ENCODE results near the gene KRTAP3-1. TPM values are rescaled to one million over a fixed set of nuclear protein-coding genes. Genes with fewer than 3 reads are reported as not detected.

KRTAP3-1 gene
- total and polyA plus RNA-seq, 9 of the 15 experiments (the other 6 are each of a cell fraction or from before 2014, with no cell fraction given) = not detected

- intact Hi-C loops (cut with micrococcal nuclease) = no loop called here
- in situ Hi-C loops (cut with MboI) = no loop called here
Observed at GRCh38 chr17:41009301-41009760, 403 bp upstream of the KRTAP3-1 start.

More at GRCh38 chr17:41009301-41009760, 403 bp upstream of the KRTAP3-1 start:
- Histone ChIP-seq H3K4me2 (ENCODE audit: insufficient read depth, low read length) (no peak overlapping the region), H3K9ac (ENCODE audit: insufficient read depth in 1 of 2, low read depth in 2 of 2, low read length in 2 of 2) (no peak overlapping the region), H2AFZ (ENCODE audit: low read depth, low read length) (no peak overlapping the region), H3K4me3 (no peak overlapping the region), H3K9me3 (replicated peaks; ENCODE audit: control insufficient read depth, insufficient read depth, low read depth, low read length) (no peaks in the 10 kb centered on the region), H3K79me2 (ENCODE audit: control insufficient read depth, insufficient read depth, low read length) (no peaks in the 10 kb centered on the region), H3K4me1 (replicated peaks in 1 of 2; ENCODE audit: control insufficient read depth in 2 of 2, insufficient read depth in 2 of 2, low read length in 2 of 2) (no peaks in the 10 kb centered on the region; a peak in 1 of 5 replicates), H3K9me1 (ENCODE audit: control insufficient read depth, insufficient read depth, low read length) (no peaks in the 10 kb centered on the region), H3K27me3 (ENCODE audit: control insufficient read depth in 2 of 2, insufficient read depth in 2 of 2, low read length in 2 of 2) (peaks cover 0 to 8% of the 10 kb centered on the region in 2 experiments; a peak in 3 of 5 replicates), H4K20me1 (replicated peaks; ENCODE audit: control insufficient read depth, insufficient read depth, low read length) (no peaks in the 10 kb centered on the region), H3K36me3 (ENCODE audit: control insufficient read depth, insufficient read depth, low read length) (no peaks in the 10 kb centered on the region), H3K27ac (ENCODE audit: extremely low read depth, low read depth, low read length) (no peak overlapping the region)
- ATAC-seq (no peak), FAIRE-seq (no peak), DNase-seq (ENCODE audit: extremely low read depth in 1 of 4, low spot score in 3 of 4) (no peak)
- TF ChIP-seq BACH1 (tag; IDR thresholded peaks at IDR 0.05) (no peak), PURB (CRISPR knock-in tag; IDR thresholded peaks at IDR 0.05; ENCODE audit: low read depth) (no peak), E2F4 (CRISPR knock-in tag; IDR thresholded peaks at IDR 0.05; ENCODE audit: low read depth) (no peak), FOXK1 (CRISPR knock-in tag; IDR thresholded peaks at IDR 0.05; ENCODE audit: borderline replicate concordance) (no peak), TEAD4 (IDR thresholded peaks at IDR 0.05; ENCODE audit: low read length) (no peak), TEAD4 (CRISPR knock-in tag; IDR thresholded peaks at IDR 0.05; ENCODE audit: borderline replicate concordance) (no peak), U2AF2 (optimal IDR thresholded peaks at IDR 0.05; ENCODE audit: low read depth, low read length) (no peak)
- CTCF ChIA-PET (ENCODE audit: low intra/inter-chr PET ratio) = no interaction called here
- no TSS peak for BruUV-seq (replicated peaks)
- POLR2A ChIA-PET = no interaction called here
- WGBS (ENCODE audit: insufficient coverage, low coverage, missing lambda C conversion rate) = 0% methylated on average over 4 of the region's 4 CpGs
